Esophagus squamous epithelium (tissue), 4 donors: ENCODE data around the gene S100A12.

ENCODE experiments used
- CTCF ChIP-seq, 6 experiments: fragments of 450-650 bp in 4 of 6; fragments of 200-600 bp in 2 of 6; sonication (generic) in 2 of 6; IDR thresholded peaks; one replicate each; pipeline ENCODE4 v1.5.1; 2016 to 2019; ENCODE audit warnings: antibody characterized with exemption in 6 of 6, mild to moderate bottlenecking in 4 of 6, moderate library complexity in 4 of 6
- POLR2A ChIP-seq, 4 donors: fragments of 450-650 bp; IDR thresholded peaks; one replicate each; pipeline ENCODE4 v1.6.1; 2017; ENCODE audit warnings: antibody characterized with exemption in 4 of 4, mild to moderate bottlenecking in 4 of 4, moderate library complexity in 3 of 4

- TF ChIP-seq CTCF (IDR thresholded peaks at IDR 0.05) (peak in 4 of 6 experiments; percentile 11 to 65 (median 24)), POLR2A (IDR thresholded peaks at IDR 0.05) (no peak)
Measured at GRCh38 chr1:153393926-153394325, 18.5 kb upstream of the S100A12 start.
